ENCODE data around the gene ABCF3.

GRCh38 chr3:184189421-184189820 lies 3.4 kb downstream of the ABCF3 start:
- TF ChIP-seq CTCF (IDR thresholded peaks at IDR 0.05) (no peak), POLR2A (IDR thresholded peaks at IDR 0.05) (no peak)

All from right lobe of liver (tissue), 4 donors.